Transverse colon (tissue), 4 donors: ENCODE measurements around the gene OBSL1. TPM values are rescaled to one million over a fixed set of nuclear protein-coding genes. Genes with fewer than 3 reads are reported as not detected.

Source experiments
- DNase-seq: peaks from one replicate; pipeline ENCODE4 v3.0.0-alpha.2; 2019
- H3K27ac ChIP-seq, 4 donors: fragments of 200-600 bp; sonication (generic); 2 replicates each; pipeline ENCODE4 v1.5.1; 2016 to 2018; ENCODE audit warnings: inconsistent platforms in 4 of 4
- H3K27me3 ChIP-seq: fragments of 200-600 bp; sonication (generic); 2 replicates; pipeline ENCODE4 v1.5.1; 2017; ENCODE audit warnings: inconsistent platforms
- H3K36me3 ChIP-seq, 4 donors: fragments of 200-600 bp; sonication (generic); 2 replicates each; pipeline ENCODE4 v1.5.1; 2017 to 2019; ENCODE audit warnings: inconsistent platforms in 4 of 4
- H3K4me1 ChIP-seq, 4 donors: fragments of 200-600 bp; sonication (generic); 2 replicates each; pipeline ENCODE4 v1.5.1; 2017 to 2020; ENCODE audit warnings: inconsistent platforms in 4 of 4
- H3K4me3 ChIP-seq, 4 donors: fragments of 200-600 bp; sonication (generic); 1 replicate in 1 of 4; 2 replicates in 3 of 4; pipeline versions ENCODE4 v1.5.1 to v1.6.1; 2017 to 2019; ENCODE audit warnings: inconsistent platforms in 4 of 4
- H3K9me3 ChIP-seq, 2 donors: fragments of 200-600 bp; sonication (generic); 2 replicates each; pipeline ENCODE4 v1.5.1; 2017 to 2019; ENCODE audit warnings: inconsistent platforms in 2 of 2
- CTCF ChIP-seq, 5 experiments: fragments of 200-600 bp in 3 of 5; fragments of 450-650 bp in 2 of 5; sonication (generic) in 3 of 5; IDR thresholded peaks; 1 replicate in 2 of 5; 2 replicates in 3 of 5; pipeline ENCODE4 v1.5.1; 2016 to 2017; ENCODE audit warnings: antibody characterized with exemption in 5 of 5, inconsistent platforms in 3 of 5, mild to moderate bottlenecking in 2 of 5, moderate library complexity in 1 of 5
- EP300 ChIP-seq: sonication (generic); formaldehyde crosslinking; IDR thresholded peaks from one replicate; pipeline ENCODE4 v1.6.1; 2017; ENCODE audit warnings: antibody characterized with exemption, low read depth
- POLR2A ChIP-seq: fragments of 450-650 bp; IDR thresholded peaks from one replicate; pipeline ENCODE4 v1.6.1; 2016; ENCODE audit warnings: antibody characterized with exemption, mild to moderate bottlenecking, moderate library complexity
- POLR2AphosphoS5 ChIP-seq, 3 donors: sonication (generic); formaldehyde crosslinking; IDR thresholded peaks; one replicate each; pipeline ENCODE4 v1.6.1; 2016; ENCODE audit warnings: antibody characterized with exemption in 3 of 3
- WGBS, 2 donors: methylation state at CpG; one replicate each; pipeline ENCODE4 v1.1.5; 2018; ENCODE audit warnings: low coverage in 1 of 2; 5-methylcytosine and 5-hydroxymethylcytosine counted together
- in situ Hi-C, 4 donors: fragments of 200-750 bp; cut with MboI; loops; one replicate each; pipeline versions ENCODE4 v1.15.0 to v1.15.1; 2017; ENCODE audit warnings: low sequenced_read_pairs in 3 of 4, low pct_ligation_motif_present in 1 of 4, low pct_unique_long_range_greater_than_20kb in 1 of 4
- intact Hi-C: fragments of 100-400 bp; cut with DNase I; formaldehyde crosslinking; loops from one replicate; pipeline ENCODE4 v1.15.1; 2023; ENCODE audit warnings: low total_unique reads
- total RNA-seq, 4 donors: library from RNA; depleted of rRNA; stranded (reverse); fragments of >200 nt; gene quantifications; one replicate each; pipeline ENCODE4 v1.1.0, GENCODE V29; 2016

Gene OBSL1
- total RNA-seq, 4 donors from 2014 or later: 18.1 to 57.2 (median 19.0) TPM

GRCh38 chr2:219595256-219595655 is 23.9 kb upstream of the OBSL1 start:
- TF ChIP-seq POLR2AphosphoS5 (IDR thresholded peaks at IDR 0.05) (no peak), EP300 (no peak), POLR2A (no peak), CTCF (IDR thresholded peaks at IDR 0.05) (no peak)
- H3K4me1 ChIP-seq: peaks cover 5 to 15% (median 8%) of the 10 kb centered on the region in 4 donors
- H3K27me3 ChIP-seq: no peaks in the 10 kb centered on the region
- no peak overlapping the region for H3K4me3 ChIP-seq
- H3K9me3 ChIP-seq: no peaks in the 10 kb centered on the region
- H3K36me3 ChIP-seq: no peaks in the 10 kb centered on the region
- DNase-seq: no peak
- intact Hi-C loops: no loop called here
- 54 to 60% methylated on average over 3 of the region's 3 CpGs for WGBS, 2 donors
- in situ Hi-C loops: no loop called here
- no peak overlapping the region for H3K27ac ChIP-seq

GRCh38 chr2:219593154-219593553 is 21.8 kb upstream of the OBSL1 start:
- WGBS, 2 donors: 50 to 80% methylated on average over 1 to 2 of the region's 2 CpGs
- TF ChIP-seq EP300 (no peak), POLR2AphosphoS5 (IDR thresholded peaks at IDR 0.05) (no peak), POLR2A (no peak), CTCF (IDR thresholded peaks at IDR 0.05) (no peak)
- no peak overlapping the region for H3K27ac ChIP-seq
- in situ Hi-C loops: no loop called here
- intact Hi-C loops: no loop called here
- no peaks in the 10 kb centered on the region for H3K36me3 ChIP-seq
- no peak for DNase-seq
- H3K27me3 ChIP-seq: no peaks in the 10 kb centered on the region
- H3K9me3 ChIP-seq: no peaks in the 10 kb centered on the region
- no peak overlapping the region for H3K4me3 ChIP-seq
- peaks cover 0 to 7% (median 5%) of the 10 kb centered on the region in 4 donors for H3K4me1 ChIP-seq

- TF ChIP-seq POLR2A: no peak
- no peak for TF ChIP-seq POLR2AphosphoS5 (IDR thresholded peaks at IDR 0.05)
- no peak for TF ChIP-seq CTCF (IDR thresholded peaks at IDR 0.05)
- no peak for TF ChIP-seq EP300
- H3K4me1 ChIP-seq: peaks cover 0 to 6% (median 5%) of the 10 kb centered on the region in 4 donors
- no peaks in the 10 kb centered on the region for H3K36me3 ChIP-seq
- H3K4me3 ChIP-seq: no peak overlapping the region
- no peaks in the 10 kb centered on the region for H3K9me3 ChIP-seq
- no peaks in the 10 kb centered on the region for H3K27me3 ChIP-seq
- 77 to 84% methylated on average over 3 to 6 of the region's 6 CpGs for WGBS, 2 donors
- DNase-seq: no peak
- intact Hi-C loops: no loop called here
- H3K27ac ChIP-seq: no peak overlapping the region
- in situ Hi-C loops: no loop called here
These were observed 21.4 kb upstream of the OBSL1 start for GRCh38 chr2:219592736-219593135.

- intact Hi-C loops: no loop called here
- DNase-seq: no peak
- H3K36me3 ChIP-seq: no peaks in the 10 kb centered on the region
- TF ChIP-seq POLR2A (no peak), CTCF (IDR thresholded peaks at IDR 0.05) (no peak), EP300 (no peak), POLR2AphosphoS5 (IDR thresholded peaks at IDR 0.05) (no peak)
- H3K9me3 ChIP-seq: no peaks in the 10 kb centered on the region
- H3K27me3 ChIP-seq: peaks cover 4% of the 10 kb centered on the region
- no peaks in the 10 kb centered on the region for H3K4me1 ChIP-seq
- in situ Hi-C loops: no loop called here
- H3K27ac ChIP-seq: no peak overlapping the region
- WGBS, 2 donors: 51 to 75% methylated on average over 2 to 4 of the region's 4 CpGs
- no peak overlapping the region for H3K4me3 ChIP-seq
These were observed 19.8 kb upstream of the OBSL1 start for GRCh38 chr2:219591091-219591490.
